Measurements from ENCODE around the gene RYR2.

The RYR2 gene

GRCh38 chr1:237779356-237779755, 737.4 kb downstream of the RYR2 start:
- TF ChIP-seq, protein P1, sequence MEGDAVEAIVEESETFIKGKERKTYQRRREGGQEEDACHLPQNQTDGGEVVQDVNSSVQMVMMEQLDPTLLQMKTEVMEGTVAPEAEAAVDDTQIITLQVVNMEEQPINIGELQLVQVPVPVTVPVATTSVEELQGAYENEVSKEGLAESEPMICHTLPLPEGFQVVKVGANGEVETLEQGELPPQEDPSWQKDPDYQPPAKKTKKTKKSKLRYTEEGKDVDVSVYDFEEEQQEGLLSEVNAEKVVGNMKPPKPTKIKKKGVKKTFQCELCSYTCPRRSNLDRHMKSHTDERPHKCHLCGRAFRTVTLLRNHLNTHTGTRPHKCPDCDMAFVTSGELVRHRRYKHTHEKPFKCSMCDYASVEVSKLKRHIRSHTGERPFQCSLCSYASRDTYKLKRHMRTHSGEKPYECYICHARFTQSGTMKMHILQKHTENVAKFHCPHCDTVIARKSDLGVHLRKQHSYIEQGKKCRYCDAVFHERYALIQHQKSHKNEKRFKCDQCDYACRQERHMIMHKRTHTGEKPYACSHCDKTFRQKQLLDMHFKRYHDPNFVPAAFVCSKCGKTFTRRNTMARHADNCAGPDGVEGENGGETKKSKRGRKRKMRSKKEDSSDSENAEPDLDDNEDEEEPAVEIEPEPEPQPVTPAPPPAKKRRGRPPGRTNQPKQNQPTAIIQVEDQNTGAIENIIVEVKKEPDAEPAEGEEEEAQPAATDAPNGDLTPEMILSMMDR (IDR thresholded peaks at IDR 0.05) = no peak

- TF ChIP-seq, protein P1 (IDR thresholded peaks at IDR 0.05) = no peak
These were observed 744.2 kb downstream of the RYR2 start for GRCh38 chr1:237786066-237786719.

DNA sequence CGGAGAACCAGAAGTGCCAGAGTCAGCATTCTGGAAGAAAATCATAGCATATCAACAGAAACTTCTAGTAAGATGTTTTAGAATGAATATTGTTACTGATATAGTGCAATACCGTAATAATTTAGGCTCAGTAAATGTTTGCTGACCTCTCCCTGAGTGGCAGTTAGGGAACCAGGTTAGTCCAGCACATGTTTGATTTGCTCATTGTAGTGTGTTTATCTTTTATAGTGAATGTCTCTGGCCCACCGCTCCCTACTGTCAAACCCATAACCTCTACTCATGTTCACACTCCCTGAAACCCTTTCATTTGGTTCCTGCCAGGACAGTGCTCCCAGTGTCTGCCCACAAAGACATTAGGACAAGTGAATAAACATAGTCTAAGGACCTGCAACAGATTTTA, 746.1 kb downstream of the RYR2 start:
- TF ChIP-seq, protein P1 (IDR thresholded peaks at IDR 0.05) = no peak

GRCh38 chr1:237789619-237790018, 747.6 kb downstream of the RYR2 start:
- TF ChIP-seq, protein P1 (IDR thresholded peaks at IDR 0.05) = no peak

- TF ChIP-seq, protein P1 (IDR thresholded peaks at IDR 0.05) = no peak
These were observed 749.6 kb downstream of the RYR2 start for GRCh38 chr1:237791592-237791991.

GRCh38 chr1:237792149-237792548, 750.2 kb downstream of the RYR2 start:
- TF ChIP-seq, protein P1 (IDR thresholded peaks at IDR 0.05) = no peak

GRCh38 chr1:237792726-237793125, 750.7 kb downstream of the RYR2 start:
- TF ChIP-seq, protein P1 (IDR thresholded peaks at IDR 0.05) = no peak

DNA sequence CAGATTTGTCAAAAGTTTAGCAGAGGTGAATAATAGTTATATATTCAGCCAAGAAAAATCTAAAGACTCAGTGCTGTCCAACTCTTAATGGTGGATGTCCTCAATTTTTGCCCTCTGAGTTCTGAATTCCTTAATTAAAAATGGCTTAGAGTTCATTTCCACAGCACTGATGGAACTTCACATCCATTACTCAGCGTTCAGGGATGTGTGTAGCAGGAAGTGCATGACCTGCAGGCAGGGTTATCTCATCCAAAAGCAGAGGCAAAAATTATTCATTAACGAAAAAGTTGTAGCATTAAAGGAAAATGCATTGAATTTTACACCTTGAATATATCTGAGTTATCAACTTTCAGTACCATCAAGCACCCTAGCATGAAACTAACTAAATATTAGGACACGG, 752.1 kb downstream of the RYR2 start:
- TF ChIP-seq, protein P1 (IDR thresholded peaks at IDR 0.05) = no peak
